ENCODE results near the gene TPX2.

Gene TPX2

GRCh38 chr20:31838646-31839292 is 99.7 kb downstream of the TPX2 start:
- no peak overlapping the region for H3K9ac ChIP-seq (ENCODE audit: low read length)
- no peak overlapping the region for H3K4me3 ChIP-seq (ENCODE audit: low read length)
- no peaks in the 10 kb centered on the region for H3K36me3 ChIP-seq (ENCODE audit: control insufficient read depth, insufficient read depth, low read length)
- peaks cover 16% of the 10 kb centered on the region for H3K4me1 ChIP-seq (ENCODE audit: control insufficient read depth, insufficient read depth, low read length)
- H3K27me3 ChIP-seq (ENCODE audit: control insufficient read depth, insufficient read depth, low read length): no peaks in the 10 kb centered on the region
- H3K9me3 ChIP-seq (ENCODE audit: control insufficient read depth, low read length): no peaks in the 10 kb centered on the region

- H3K27me3 ChIP-seq (ENCODE audit: control insufficient read depth, insufficient read depth, low read length): no peaks in the 10 kb centered on the region
- H3K4me1 ChIP-seq (ENCODE audit: control insufficient read depth, insufficient read depth, low read length): peaks cover 16% of the 10 kb centered on the region
- H3K9me3 ChIP-seq (ENCODE audit: control insufficient read depth, low read length): no peaks in the 10 kb centered on the region
- H3K4me3 ChIP-seq (ENCODE audit: low read length): no peak overlapping the region
- H3K36me3 ChIP-seq (ENCODE audit: control insufficient read depth, insufficient read depth, low read length): no peaks in the 10 kb centered on the region
- no peak overlapping the region for H3K9ac ChIP-seq (ENCODE audit: low read length)
Measured at GRCh38 chr20:31839782-31840487, 100.8 kb downstream of the TPX2 start.

- Histone ChIP-seq H3K9ac (ENCODE audit: low read length) (no peak overlapping the region), H3K9me3 (ENCODE audit: control insufficient read depth, low read length) (no peaks in the 10 kb centered on the region), H3K36me3 (ENCODE audit: control insufficient read depth, insufficient read depth, low read length) (no peaks in the 10 kb centered on the region), H3K4me3 (ENCODE audit: low read length) (no peak overlapping the region), H3K4me1 (ENCODE audit: control insufficient read depth, insufficient read depth, low read length) (peaks cover 6% of the 10 kb centered on the region), H3K27me3 (ENCODE audit: control insufficient read depth, insufficient read depth, low read length) (no peaks in the 10 kb centered on the region)
Measured at GRCh38 chr20:31840906-31841816, 102.1 kb downstream of the TPX2 start.

- Histone ChIP-seq H3K9ac (ENCODE audit: low read length) (no peak overlapping the region), H3K9me3 (ENCODE audit: control insufficient read depth, low read length) (no peaks in the 10 kb centered on the region), H3K27me3 (ENCODE audit: control insufficient read depth, insufficient read depth, low read length) (no peaks in the 10 kb centered on the region), H3K4me1 (ENCODE audit: control insufficient read depth, insufficient read depth, low read length) (no peaks in the 10 kb centered on the region), H3K36me3 (ENCODE audit: control insufficient read depth, insufficient read depth, low read length) (no peaks in the 10 kb centered on the region), H3K4me3 (ENCODE audit: low read length) (no peak overlapping the region)
Measured at GRCh38 chr20:31841928-31842327, 102.8 kb downstream of the TPX2 start.

- Histone ChIP-seq H3K9ac (ENCODE audit: low read length) (no peak overlapping the region), H3K4me3 (ENCODE audit: low read length) (no peak overlapping the region), H3K9me3 (ENCODE audit: control insufficient read depth, low read length) (no peaks in the 10 kb centered on the region), H3K4me1 (ENCODE audit: control insufficient read depth, insufficient read depth, low read length) (no peaks in the 10 kb centered on the region), H3K27me3 (ENCODE audit: control insufficient read depth, insufficient read depth, low read length) (no peaks in the 10 kb centered on the region), H3K36me3 (ENCODE audit: control insufficient read depth, insufficient read depth, low read length) (no peaks in the 10 kb centered on the region)
Measured at GRCh38 chr20:31842471-31843157, 103.5 kb downstream of the TPX2 start.

GRCh38 chr20:31843288-31843687 is 104.2 kb downstream of the TPX2 start:
- Histone ChIP-seq H3K9me3 (ENCODE audit: control insufficient read depth, low read length) (no peaks in the 10 kb centered on the region), H3K9ac (ENCODE audit: low read length) (no peak overlapping the region), H3K4me1 (ENCODE audit: control insufficient read depth, insufficient read depth, low read length) (no peaks in the 10 kb centered on the region), H3K36me3 (ENCODE audit: control insufficient read depth, insufficient read depth, low read length) (no peaks in the 10 kb centered on the region), H3K27me3 (ENCODE audit: control insufficient read depth, insufficient read depth, low read length) (no peaks in the 10 kb centered on the region), H3K4me3 (ENCODE audit: low read length) (no peak overlapping the region)

DNA sequence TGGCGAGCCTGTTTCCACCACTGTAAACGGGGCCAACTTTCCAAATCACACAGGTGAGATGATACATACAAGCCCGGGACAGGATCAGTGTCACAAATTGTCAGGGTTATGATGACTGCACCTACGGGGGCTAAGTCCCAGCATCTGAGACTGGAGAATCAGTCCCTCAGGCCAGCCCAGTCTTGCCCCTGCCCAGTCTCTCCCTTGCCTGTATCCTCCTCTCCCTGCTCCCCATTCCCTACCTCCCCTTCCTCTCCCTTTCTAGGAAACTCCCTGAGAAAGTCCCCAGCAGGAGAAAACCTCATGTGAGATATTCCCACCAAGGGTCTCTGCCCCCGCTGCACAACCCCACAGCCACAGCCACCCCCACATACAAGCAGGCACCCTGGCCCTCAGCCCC is 104.8 kb downstream of the TPX2 start:
- H3K9me3 ChIP-seq (ENCODE audit: control insufficient read depth, low read length): no peaks in the 10 kb centered on the region
- H3K27me3 ChIP-seq (ENCODE audit: control insufficient read depth, insufficient read depth, low read length): no peaks in the 10 kb centered on the region
- no peaks in the 10 kb centered on the region for H3K4me1 ChIP-seq (ENCODE audit: control insufficient read depth, insufficient read depth, low read length)
- no peak overlapping the region for H3K4me3 ChIP-seq (ENCODE audit: low read length)
- no peak overlapping the region for H3K9ac ChIP-seq (ENCODE audit: low read length)
- no peaks in the 10 kb centered on the region for H3K36me3 ChIP-seq (ENCODE audit: control insufficient read depth, insufficient read depth, low read length)

GRCh38 chr20:31844737-31845299 is 105.7 kb downstream of the TPX2 start:
- H3K9ac ChIP-seq (ENCODE audit: low read length): no peak overlapping the region
- H3K27me3 ChIP-seq (ENCODE audit: control insufficient read depth, insufficient read depth, low read length): peaks cover 5% of the 10 kb centered on the region
- no peaks in the 10 kb centered on the region for H3K36me3 ChIP-seq (ENCODE audit: control insufficient read depth, insufficient read depth, low read length)

GRCh38 chr20:31845300-31845863 is 106.3 kb downstream of the TPX2 start, which contains the start of gene FOXS1:
FOXS1 (minus strand) TSS chr20:31845604; CDS start chr20:31845542, 62 bp downstream.
- Histone ChIP-seq H3K4me3 (ENCODE audit: low read length) (no peak within 1 kb of the TSS), H3K4me1 (ENCODE audit: control insufficient read depth, insufficient read depth, low read length) (peaks cover 5% of the 10 kb centered on the region), H3K27me3 (ENCODE audit: control insufficient read depth, insufficient read depth, low read length) (peaks cover 8% of the 10 kb centered on the region), H3K36me3 (ENCODE audit: control insufficient read depth, insufficient read depth, low read length) (no peaks in the 10 kb centered on the region), H3K9ac (ENCODE audit: low read length) (no peak within 1 kb of the TSS), H3K9me3 (ENCODE audit: control insufficient read depth, low read length) (no peaks in the 10 kb centered on the region)

More at GRCh38 chr20:31844737-31845299, 105.7 kb downstream of the TPX2 start:
- H3K4me3 ChIP-seq (ENCODE audit: low read length): no peak overlapping the region
- peaks cover 5% of the 10 kb centered on the region for H3K4me1 ChIP-seq (ENCODE audit: control insufficient read depth, insufficient read depth, low read length)
- no peaks in the 10 kb centered on the region for H3K9me3 ChIP-seq (ENCODE audit: control insufficient read depth, low read length)

GRCh38 chr20:31846793-31847138 is 107.7 kb downstream of the TPX2 start:
- peaks cover 22% of the 10 kb centered on the region for H3K27me3 ChIP-seq (ENCODE audit: control insufficient read depth, insufficient read depth, low read length)
- no peak overlapping the region for H3K9ac ChIP-seq (ENCODE audit: low read length)
- H3K36me3 ChIP-seq (ENCODE audit: control insufficient read depth, insufficient read depth, low read length): no peaks in the 10 kb centered on the region
- H3K4me1 ChIP-seq (ENCODE audit: control insufficient read depth, insufficient read depth, low read length): peaks cover 5% of the 10 kb centered on the region
- H3K4me3 ChIP-seq (ENCODE audit: low read length): no peak overlapping the region
- H3K9me3 ChIP-seq (ENCODE audit: control insufficient read depth, low read length): no peaks in the 10 kb centered on the region

All from mucosa of stomach (tissue), 1 donor.